Transverse colon (tissue), 4 donors: ENCODE results near the gene TMEM129. TPM values are rescaled to one million over a fixed set of nuclear protein-coding genes. Genes with fewer than 3 reads are reported as not detected.

Experiments
- DNase-seq: peaks from one replicate; pipeline ENCODE4 v3.0.0-alpha.2; 2019
- H3K27ac ChIP-seq, 4 donors: fragments of 200-600 bp; sonication (generic); 2 replicates each; pipeline ENCODE4 v1.5.1; 2016 to 2018; ENCODE audit warnings: inconsistent platforms in 4 of 4
- H3K27me3 ChIP-seq: fragments of 200-600 bp; sonication (generic); 2 replicates; pipeline ENCODE4 v1.5.1; 2017; ENCODE audit warnings: inconsistent platforms
- H3K36me3 ChIP-seq, 4 donors: fragments of 200-600 bp; sonication (generic); 2 replicates each; pipeline ENCODE4 v1.5.1; 2017 to 2019; ENCODE audit warnings: inconsistent platforms in 4 of 4
- H3K4me1 ChIP-seq, 4 donors: fragments of 200-600 bp; sonication (generic); 2 replicates each; pipeline ENCODE4 v1.5.1; 2017 to 2020; ENCODE audit warnings: inconsistent platforms in 4 of 4
- H3K4me3 ChIP-seq, 4 donors: fragments of 200-600 bp; sonication (generic); 1 replicate in 1 of 4; 2 replicates in 3 of 4; pipeline versions ENCODE4 v1.5.1 to v1.6.1; 2017 to 2019; ENCODE audit warnings: inconsistent platforms in 4 of 4
- H3K9me3 ChIP-seq, 2 donors: fragments of 200-600 bp; sonication (generic); 2 replicates each; pipeline ENCODE4 v1.5.1; 2017 to 2019; ENCODE audit warnings: inconsistent platforms in 2 of 2
- CTCF ChIP-seq, 5 experiments: fragments of 200-600 bp in 3 of 5; fragments of 450-650 bp in 2 of 5; sonication (generic) in 3 of 5; IDR thresholded peaks; 1 replicate in 2 of 5; 2 replicates in 3 of 5; pipeline ENCODE4 v1.5.1; 2016 to 2017; ENCODE audit warnings: antibody characterized with exemption in 5 of 5, inconsistent platforms in 3 of 5, mild to moderate bottlenecking in 2 of 5, moderate library complexity in 1 of 5
- EP300 ChIP-seq: sonication (generic); formaldehyde crosslinking; IDR thresholded peaks from one replicate; pipeline ENCODE4 v1.6.1; 2017; ENCODE audit warnings: antibody characterized with exemption, low read depth
- POLR2A ChIP-seq: fragments of 450-650 bp; IDR thresholded peaks from one replicate; pipeline ENCODE4 v1.6.1; 2016; ENCODE audit warnings: antibody characterized with exemption, mild to moderate bottlenecking, moderate library complexity
- POLR2AphosphoS5 ChIP-seq, 3 donors: sonication (generic); formaldehyde crosslinking; IDR thresholded peaks; one replicate each; pipeline ENCODE4 v1.6.1; 2016; ENCODE audit warnings: antibody characterized with exemption in 3 of 3
- WGBS, 2 donors: methylation state at CpG; one replicate each; pipeline ENCODE4 v1.1.5; 2018; ENCODE audit warnings: low coverage in 1 of 2; 5-methylcytosine and 5-hydroxymethylcytosine counted together
- in situ Hi-C, 4 donors: fragments of 200-750 bp; cut with MboI; loops; one replicate each; pipeline versions ENCODE4 v1.15.0 to v1.15.1; 2017; ENCODE audit warnings: low sequenced_read_pairs in 3 of 4, low pct_ligation_motif_present in 1 of 4, low pct_unique_long_range_greater_than_20kb in 1 of 4
- intact Hi-C: fragments of 100-400 bp; cut with DNase I; formaldehyde crosslinking; loops from one replicate; pipeline ENCODE4 v1.15.1; 2023; ENCODE audit warnings: low total_unique reads
- total RNA-seq, 4 donors: library from RNA; depleted of rRNA; stranded (reverse); fragments of >200 nt; gene quantifications; one replicate each; pipeline ENCODE4 v1.1.0, GENCODE V29; 2016

The TMEM129 gene
- total RNA-seq, 4 donors from 2014 or later = 66.1 to 116 (median 86.6) TPM

GRCh38 chr4:1721666-1722550 is 785 bp upstream of the TMEM129 start:
- Histone ChIP-seq H3K4me1 (peaks cover 12 to 44% (median 33%) of the 10 kb centered on the region in 4 donors), H3K4me3 (peak overlapping the region; percentile 24 to 82 (median 80))
- in situ Hi-C loops = no loop called here

GRCh38 chr4:1720163-1720983 is 750 bp downstream of the TMEM129 start:
- peak; percentile 65 for DNase-seq
- in situ Hi-C loops (no loop called here), intact Hi-C loops (no loop called here)
- peak overlapping the region; percentile 34 to 82 (median 80) for H3K4me3 ChIP-seq
- peak overlapping the region; percentile 94 to 99 (median 98) for H3K27ac ChIP-seq
- peak in 1 of 5 experiments; percentile 9 for TF ChIP-seq CTCF (IDR thresholded peaks at IDR 0.05)
- TF ChIP-seq POLR2A = peak; percentile 56
- no peak for TF ChIP-seq EP300
- TF ChIP-seq POLR2AphosphoS5 (IDR thresholded peaks at IDR 0.05) = peak; percentile 48 to 61 (median 50)
- H3K27me3 ChIP-seq = no peaks in the 10 kb centered on the region
- no peaks in the 10 kb centered on the region for H3K9me3 ChIP-seq
- WGBS, 2 donors = 1% methylated on average over 55 of the region's 79 CpGs; no CpG with 5 or more reads in 1 of the 2 donors
- H3K4me1 ChIP-seq = peaks cover 12 to 40% (median 32%) of the 10 kb centered on the region in 4 donors
- peaks cover 0 to 9% (median 0%) of the 10 kb centered on the region in 4 donors for H3K36me3 ChIP-seq

More at GRCh38 chr4:1721666-1722550, 785 bp upstream of the TMEM129 start:
- Histone ChIP-seq H3K36me3 (peaks cover 0 to 9% (median 0%) of the 10 kb centered on the region in 4 donors), H3K9me3 (no peaks in the 10 kb centered on the region), H3K27ac (peak overlapping the region; percentile 94 to 99 (median 98)), H3K27me3 (no peaks in the 10 kb centered on the region)
- no peak for DNase-seq
- TF ChIP-seq CTCF (IDR thresholded peaks at IDR 0.05) = no peak
- WGBS, 2 donors = 0 to 3% methylated on average over 1 to 37 of the region's 61 CpGs
- intact Hi-C loops = no loop called here

- Histone ChIP-seq H3K4me3 (no peak overlapping the region), H3K9me3 (no peaks in the 10 kb centered on the region), H3K36me3 (peaks cover 0 to 9% (median 0%) of the 10 kb centered on the region in 4 donors), H3K4me1 (peaks cover 22 to 61% (median 45%) of the 10 kb centered on the region in 4 donors), H3K27me3 (no peaks in the 10 kb centered on the region), H3K27ac (no peak overlapping the region)
- TF ChIP-seq POLR2A = no peak
- TF ChIP-seq EP300 = no peak
- no peak for TF ChIP-seq CTCF (IDR thresholded peaks at IDR 0.05)
- TF ChIP-seq POLR2AphosphoS5 (IDR thresholded peaks at IDR 0.05) = no peak
- no peak for DNase-seq
- in situ Hi-C loops = no loop called here
- intact Hi-C loops = no loop called here
- WGBS, 2 donors = 81 to 84% methylated on average over 6 to 23 of the region's 31 CpGs
Measured at GRCh38 chr4:1718095-1718850, 2.9 kb downstream of the TMEM129 start.
